HG03097 (cell line): ENCODE results near the gene BDH2.

ENCODE experiments used
- ATAC-seq: cut with Tn5 transposase; IDR thresholded peaks from one replicate; pipeline ENCODE4 v1.9.1; 2021; ENCODE audit not compliant: unreplicated experiment, low FRiP score

The BDH2 gene

GRCh38 chr4:103099691-103100392 lies at the start of gene BDH2:
TSS of gene BDH2 (minus strand) at chr4:103099834. CDS start at chr4:103096254, 3,580 bp downstream.
- peak; percentile 93 for ATAC-seq

- ATAC-seq: no peak
Observed at GRCh38 chr4:103144926-103145325, 45.3 kb upstream of the BDH2 start.

GRCh38 chr4:103137446-103137827 lies 37.8 kb upstream of the BDH2 start:
- no peak for ATAC-seq

- no peak for ATAC-seq
Observed at GRCh38 chr4:103136671-103137445, 37.2 kb upstream of the BDH2 start.

GRCh38 chr4:103129174-103129573 lies 29.5 kb upstream of the BDH2 start:
- ATAC-seq: no peak

GRCh38 chr4:103126126-103126525 lies 26.5 kb upstream of the BDH2 start:
- no peak for ATAC-seq

GRCh38 chr4:103123114-103123513 lies 23.5 kb upstream of the BDH2 start:
- no peak for ATAC-seq

- ATAC-seq: no peak
Observed at GRCh38 chr4:103118166-103118565, 18.5 kb upstream of the BDH2 start.

GRCh38 chr4:103111598-103111997 lies 12.0 kb upstream of the BDH2 start:
- ATAC-seq: no peak

- no peak for ATAC-seq
Observed at GRCh38 chr4:103108542-103108941, 8.9 kb upstream of the BDH2 start.

- ATAC-seq: no peak
Observed at GRCh38 chr4:103105558-103106356, 6.1 kb upstream of the BDH2 start.

GRCh38 chr4:103104886-103105285 lies 5.3 kb upstream of the BDH2 start:
- no peak for ATAC-seq

GRCh38 chr4:103100691-103101090 lies 1.1 kb upstream of the BDH2 start:
- ATAC-seq: no peak

- ATAC-seq: no peak
Observed at GRCh38 chr4:103098756-103099440, 736 bp downstream of the BDH2 start.

- no peak for ATAC-seq
Observed at GRCh38 chr4:103098341-103098740, 1.3 kb downstream of the BDH2 start.

GRCh38 chr4:103097112-103097511 lies 2.5 kb downstream of the BDH2 start:
- no peak for ATAC-seq

- ATAC-seq: no peak
Observed at GRCh38 chr4:103095080-103095479, 4.6 kb downstream of the BDH2 start.

- no peak for ATAC-seq
Observed at GRCh38 chr4:103092245-103092644, 7.4 kb downstream of the BDH2 start.

- peak; percentile 56 for ATAC-seq
Observed at GRCh38 chr4:103091601-103092223, 7.9 kb downstream of the BDH2 start.

- no peak for ATAC-seq
Observed at GRCh38 chr4:103089481-103089880, 10.2 kb downstream of the BDH2 start.
